Measurements from ENCODE around the gene YY1AP1. TPM values are rescaled to one million over a fixed set of nuclear protein-coding genes. Genes with fewer than 3 reads are reported as not detected.
"Not testable (repeated sequence)": the region's sequence is repeated elsewhere in the genome, so short reads cannot be mapped to it uniquely, and the experiment has no call there.

YY1AP1 gene
- polyA plus RNA-seq, 1 of the 3 experiments (the other 2 are of a cell fraction): 45.0 TPM

GRCh38 chr1:155718524-155719115, 30.0 kb upstream of the YY1AP1 start:
- POLR2A ChIA-PET; H3K9me2 ChIP-seq; H3F3A ChIP-seq (replicated peaks; ENCODE audit: insufficient read depth); H4K20me1 ChIP-seq (ENCODE audit: insufficient read depth); H3K9ac ChIP-seq; H3K4me1 ChIP-seq (ENCODE audit: control insufficient read depth in 1 of 2, insufficient read depth in 2 of 2, low read depth in 1 of 2, low read length in 1 of 2); H3K4me2 ChIP-seq; DNase-seq; H3K4me3 ChIP-seq (ENCODE audit: low read depth in 2 of 2, low read length in 1 of 2); H3K9me3 ChIP-seq; H3K27ac ChIP-seq (ENCODE audit: low read depth in 2 of 2, low read length in 1 of 2); H2AFZ ChIP-seq (ENCODE audit: low read depth); H3K27me3 ChIP-seq (ENCODE audit: insufficient read depth): not testable (repeated sequence)
- WGBS (ENCODE audit: low lambda C conversion rate): 87% methylated on average over 6 of the region's 6 CpGs
- TF ChIP-seq RFX5 (IDR thresholded peaks at IDR 0.05; ENCODE audit: low read length): 0 out of 2 replicates have a peak, but pooled peaks have one; percentile 38
- CTCF ChIA-PET: interaction anchor here (0.7 to 1.6 kb wide), 3 partner anchors 11 to 395 kb away, joined by 3 to 7 read pairs (median 4); no protein-coding TSS in a partner anchor
- peaks cover 13 to 14% of the 10 kb centered on the region in 2 experiments for H3K36me3 ChIP-seq (replicated peaks in 1 of 2; ENCODE audit: control insufficient read depth in 1 of 2, insufficient read depth in 2 of 2, low read length in 1 of 2)
- H3K79me2 ChIP-seq (ENCODE audit: insufficient read depth): peaks cover 54% of the 10 kb centered on the region; the same call in 1 of the 2 replicates

- CTCF ChIA-PET: interaction anchor here (1.1 kb wide), 1 partner anchor 12 kb away, joined by 4 read pairs; no protein-coding TSS in a partner anchor
These were observed 28.5 kb upstream of the YY1AP1 start for GRCh38 chr1:155717041-155717440.

More at GRCh38 chr1:155717041-155717440, 28.5 kb upstream of the YY1AP1 start:
- Histone ChIP-seq H4K20me1 (ENCODE audit: insufficient read depth) (no peaks in the 10 kb centered on the region), H3K4me2 (no peak overlapping the region), H3K4me1 (ENCODE audit: control insufficient read depth in 1 of 2, insufficient read depth in 2 of 2, low read depth in 1 of 2, low read length in 1 of 2) (no peaks in the 10 kb centered on the region), H3F3A (replicated peaks; ENCODE audit: insufficient read depth) (no peaks in the 10 kb centered on the region), H3K27ac (ENCODE audit: low read depth in 2 of 2, low read length in 1 of 2) (no peak overlapping the region), H2AFZ (ENCODE audit: low read depth) (no peak overlapping the region), H3K9ac (no peak overlapping the region), H3K9me3 (no peaks in the 10 kb centered on the region), H3K4me3 (ENCODE audit: low read depth in 2 of 2, low read length in 1 of 2) (no peak overlapping the region), H3K9me2 (no peaks in the 10 kb centered on the region), H3K27me3 (ENCODE audit: insufficient read depth) (no peaks in the 10 kb centered on the region), H3K79me2 (ENCODE audit: insufficient read depth) (peaks cover 64% of the 10 kb centered on the region; the same call in 1 of the 2 replicates), H3K36me3 (replicated peaks in 1 of 2; ENCODE audit: control insufficient read depth in 1 of 2, insufficient read depth in 2 of 2, low read length in 1 of 2) (peaks cover 20 to 25% of the 10 kb centered on the region in 2 experiments)
- no peak for TF ChIP-seq ELF1 (IDR thresholded peaks at IDR 0.05)
- no peak for TF ChIP-seq FOXM1 (IDR thresholded peaks at IDR 0.05; ENCODE audit: low read depth)
- no peak for TF ChIP-seq GABPA (IDR thresholded peaks at IDR 0.05; ENCODE audit: low read depth)
- TF ChIP-seq FOXJ3 (CRISPR knock-in tag; IDR thresholded peaks at IDR 0.05): no peak
- TF ChIP-seq USF2 (IDR thresholded peaks at IDR 0.05; ENCODE audit: borderline replicate concordance, low read depth, low read length): no peak
- no peak for TF ChIP-seq JUND (IDR thresholded peaks at IDR 0.05)
- no peak for TF ChIP-seq USF1 (IDR thresholded peaks at IDR 0.05; ENCODE audit: borderline replicate concordance, low read depth)
- no peak for TF ChIP-seq RAD21 (IDR thresholded peaks at IDR 0.05; ENCODE audit: low read length)
- no peak for TF ChIP-seq MEF2A (IDR thresholded peaks at IDR 0.05; ENCODE audit: borderline replicate concordance, low read depth)
- TF ChIP-seq CTCF (IDR thresholded peaks at IDR 0.05): no peak
- TF ChIP-seq MXI1 (IDR thresholded peaks at IDR 0.05; ENCODE audit: low read depth, low read length): no peak
- DNase-seq: no peak
- POLR2A ChIA-PET: no interaction called here
- WGBS (ENCODE audit: low lambda C conversion rate): 94% methylated on average over 7 of the region's 7 CpGs

Data from SK-N-SH (cell line).